ENCODE measurements around the gene LRRK2.

DNA sequence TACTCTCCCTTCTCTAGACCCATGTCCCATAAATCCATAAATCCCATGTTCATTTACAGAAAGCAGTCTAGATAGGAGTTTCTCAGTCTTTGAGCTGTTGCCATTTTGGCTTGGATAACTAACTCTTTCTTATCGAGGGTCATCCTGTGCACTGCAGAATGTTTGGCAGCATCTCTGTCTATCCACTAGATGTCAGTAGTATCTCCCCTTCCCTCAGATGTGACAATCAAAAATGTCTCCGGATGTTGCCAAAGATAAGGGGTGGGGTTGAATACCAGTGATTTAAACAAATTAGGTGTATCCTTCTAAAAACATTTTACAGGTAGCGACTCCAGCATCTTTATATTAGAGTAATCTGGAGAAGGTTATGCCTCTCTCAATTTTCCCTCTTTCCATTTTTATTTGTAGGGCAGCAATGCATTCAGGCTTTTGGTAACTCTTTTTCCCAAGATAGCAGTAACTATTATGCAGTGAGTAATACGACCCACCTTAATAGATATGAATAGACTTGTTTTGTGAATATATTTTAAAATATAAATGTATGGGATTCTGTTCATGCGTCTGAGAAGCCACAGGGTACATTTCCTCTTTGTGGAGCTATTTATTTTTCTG lies 100.7 kb downstream of the LRRK2 start:
- TF ChIP-seq, protein P1, sequence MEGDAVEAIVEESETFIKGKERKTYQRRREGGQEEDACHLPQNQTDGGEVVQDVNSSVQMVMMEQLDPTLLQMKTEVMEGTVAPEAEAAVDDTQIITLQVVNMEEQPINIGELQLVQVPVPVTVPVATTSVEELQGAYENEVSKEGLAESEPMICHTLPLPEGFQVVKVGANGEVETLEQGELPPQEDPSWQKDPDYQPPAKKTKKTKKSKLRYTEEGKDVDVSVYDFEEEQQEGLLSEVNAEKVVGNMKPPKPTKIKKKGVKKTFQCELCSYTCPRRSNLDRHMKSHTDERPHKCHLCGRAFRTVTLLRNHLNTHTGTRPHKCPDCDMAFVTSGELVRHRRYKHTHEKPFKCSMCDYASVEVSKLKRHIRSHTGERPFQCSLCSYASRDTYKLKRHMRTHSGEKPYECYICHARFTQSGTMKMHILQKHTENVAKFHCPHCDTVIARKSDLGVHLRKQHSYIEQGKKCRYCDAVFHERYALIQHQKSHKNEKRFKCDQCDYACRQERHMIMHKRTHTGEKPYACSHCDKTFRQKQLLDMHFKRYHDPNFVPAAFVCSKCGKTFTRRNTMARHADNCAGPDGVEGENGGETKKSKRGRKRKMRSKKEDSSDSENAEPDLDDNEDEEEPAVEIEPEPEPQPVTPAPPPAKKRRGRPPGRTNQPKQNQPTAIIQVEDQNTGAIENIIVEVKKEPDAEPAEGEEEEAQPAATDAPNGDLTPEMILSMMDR (conservative IDR thresholded peaks at IDR 0.05; ENCODE audit: low read length), result peak; percentile 84
- no peak for TF ChIP-seq EZH2phosphoT487 (IDR thresholded peaks at IDR 0.05; ENCODE audit: borderline replicate concordance)
